A549 (cell line): ENCODE data around the gene MYO1E. TPM values are rescaled to one million over a fixed set of nuclear protein-coding genes. Genes with fewer than 3 reads are reported as not detected.

Experiments used
- ATAC-seq, 2 experiments: fragments of 200-7000 bp in 1 of 2; fragments of >200 bp in 1 of 2; cut with Nextera tagmentation in 1 of 2; cut with Tn5 transposase in 1 of 2; 3 replicates each; pipeline versions ENCODE4 v1.8.0 to v1.9.1; 2018 to 2020; ENCODE audit warnings: mild to moderate bottlenecking in 1 of 2, moderate library complexity in 1 of 2
- CTCF ChIA-PET: fragments of 300-600 bp; sonication (Branson Sonifier 250); formaldehyde crosslinking; extraction: SDS; loops from one replicate; lab custom pipeline; 2021; ENCODE audit warnings: antibody characterized with exemption, inconsistent platforms; lab: Yijun Ruan, JAX
- POLR2A ChIA-PET: fragments of 350-600 bp; formaldehyde crosslinking; extraction: SDS; loops from one replicate; lab custom pipeline; 2021; ENCODE audit warnings: antibody characterized with exemption, inconsistent platforms; lab: Yijun Ruan, JAX
- DNase-seq, 2 experiments: peaks; one replicate each; pipeline versions ENCODE4 v3.0.0 to v3.0.0-alpha.2; 2011 to 2016; ENCODE audit warnings: low read depth in 1 of 2, low spot score in 1 of 2
- FAIRE-seq: peaks from 2 replicates; lab custom pipeline; 2011; peaks lifted over from hg19 to GRCh38; lab: Jason Lieb, UNC
- H3K27ac ChIP-seq, 2 experiments: fragments of >200 bp; sonication (Bioruptor Twin); formaldehyde crosslinking; 3 replicates each; pipeline ENCODE4 v1.5.1; 2016 to 2017
- H3K4me1 ChIP-seq: fragments of >200 bp; sonication (Bioruptor Twin); formaldehyde crosslinking; 3 replicates; pipeline ENCODE4 v1.6.1; 2016
- H3K4me2 ChIP-seq: fragments of >200 bp; sonication (Bioruptor Twin); formaldehyde crosslinking; 3 replicates; pipeline ENCODE4 v1.6.1; 2016
- H3K4me3 ChIP-seq: fragments of >200 bp; sonication (Bioruptor Twin); formaldehyde crosslinking; 3 replicates; pipeline ENCODE4 v1.5.1; 2016
- H3K9me3 ChIP-seq: fragments of >200 bp; sonication (Bioruptor Twin); formaldehyde crosslinking; 3 replicates; pipeline ENCODE4 v1.6.1; 2016
- BHLHE40 ChIP-seq: IDR thresholded peaks from 2 replicates; pipeline ENCODE4 v1.6.1; 2012; ENCODE audit warnings: low read depth, low read length, inconsistent platforms
- EHF ChIP-seq: fragments of 250-450 bp; sonication (Bioruptor Pico); IDR thresholded peaks from 2 replicates; pipeline ENCODE4 v1.5.0; 2020; ENCODE audit warnings: mild to moderate bottlenecking
- HDAC2 ChIP-seq: fragments of 200-600 bp; sonication (generic); IDR thresholded peaks from 2 replicates; pipeline ENCODE4 v1.6.1; 2016
- HOXB13 ChIP-seq: fragments of 250-450 bp; sonication (Bioruptor Pico); IDR thresholded peaks from 2 replicates; pipeline ENCODE4 v1.5.0; 2020; ENCODE audit warnings: low read depth, mild to moderate bottlenecking, moderate library complexity
- JUN ChIP-seq, 2 experiments: fragments of >200 bp; sonication (Bioruptor Twin); formaldehyde crosslinking; IDR thresholded peaks; 2 replicates in 1 of 2; 3 replicates in 1 of 2; pipeline ENCODE4 v1.6.1; 2016 to 2017
- POLR2A ChIP-seq: IDR thresholded peaks from 2 replicates; pipeline ENCODE4 v1.6.1; 2012; ENCODE audit warnings: mild to moderate bottlenecking, low read length
- RCOR1 ChIP-seq: fragments of 150-350 bp; IDR thresholded peaks from 2 replicates; pipeline ENCODE4 v1.6.1; 2014; ENCODE audit warnings: antibody characterized with exemption, low read length, low read depth
- REST ChIP-seq: fragments of 200-600 bp; sonication (generic); IDR thresholded peaks from 2 replicates; pipeline ENCODE4 v1.6.1; 2016; ENCODE audit warnings: antibody characterized with exemption, mild to moderate bottlenecking, moderate library complexity
- SMC3 ChIP-seq: fragments of >200 bp; sonication (Bioruptor Twin); formaldehyde crosslinking; IDR thresholded peaks from 3 replicates; pipeline ENCODE4 v1.6.1; 2018; ENCODE audit warnings: inconsistent platforms
- TP53 ChIP-seq: fragments of 250-450 bp; sonication (Bioruptor Pico); IDR thresholded peaks from 2 replicates; pipeline ENCODE4 v1.5.0; 2021; ENCODE audit warnings: mild to moderate bottlenecking, moderate library complexity
- USF2 ChIP-seq: fragments of 450-650 bp; IDR thresholded peaks from 2 replicates; pipeline ENCODE4 v1.6.1; 2014; ENCODE audit warnings: antibody characterized with exemption
- ZFP36 ChIP-seq: fragments of 450-650 bp; IDR thresholded peaks from 2 replicates; pipeline ENCODE4 v1.6.1; 2014; ENCODE audit warnings: borderline replicate concordance; ENCODE audit not compliant: partially characterized antibody
- ZSCAN20 ChIP-seq: fragments of 250-450 bp; sonication (Bioruptor Pico); IDR thresholded peaks from 2 replicates; pipeline ENCODE4 v1.8.0; 2022; ENCODE audit warnings: mild to moderate bottlenecking, moderate library complexity
- WGBS: methylation state at CpG from one replicate; pipeline ENCODE4 v1.1.6; 2017; ENCODE audit errors: missing lambda C conversion rate; 5-methylcytosine and 5-hydroxymethylcytosine counted together
- polyA plus RNA-seq, 4 experiments: library from polyadenylated mRNA; depleted of rRNA in 3 of 4; stranded (reverse); fragments of >200 nt; fragmentation: RNase III in 1 of 4; extraction: RNeasy Plus Mini Kit Qiagen cat#74134 plus additional on column Dnase treatment in 1 of 4; gene quantifications; 2 replicates in 3 of 4; 3 replicates in 1 of 4; pipeline ENCODE4 v1.2.3, GENCODE V29; 2011 to 2017
- TF ChIP-seq, protein P1 (sequence below): fragments of 250-450 bp; sonication (Bioruptor Pico); IDR thresholded peaks from 2 replicates; pipeline ENCODE4 v1.5.0; 2020; ENCODE audit warnings: low read depth, mild to moderate bottlenecking, moderate library complexity
- TF ChIP-seq, protein P2 (sequence below): fragments of 250-450 bp; sonication (Bioruptor Pico); IDR thresholded peaks from 2 replicates; pipeline ENCODE4 v1.5.0; 2021; ENCODE audit warnings: mild to moderate bottlenecking, moderate library complexity, borderline replicate concordance
- TF ChIP-seq, protein P3 (sequence below): fragments of 150-350 bp; IDR thresholded peaks from 2 replicates; pipeline ENCODE4 v1.6.1; 2014; ENCODE audit warnings: low read depth, mild to moderate bottlenecking, low read length

The MYO1E gene
- polyA plus RNA-seq, 2 of the 4 experiments (the other 2 are of a cell fraction), result 202 to 497 TPM

DNA sequence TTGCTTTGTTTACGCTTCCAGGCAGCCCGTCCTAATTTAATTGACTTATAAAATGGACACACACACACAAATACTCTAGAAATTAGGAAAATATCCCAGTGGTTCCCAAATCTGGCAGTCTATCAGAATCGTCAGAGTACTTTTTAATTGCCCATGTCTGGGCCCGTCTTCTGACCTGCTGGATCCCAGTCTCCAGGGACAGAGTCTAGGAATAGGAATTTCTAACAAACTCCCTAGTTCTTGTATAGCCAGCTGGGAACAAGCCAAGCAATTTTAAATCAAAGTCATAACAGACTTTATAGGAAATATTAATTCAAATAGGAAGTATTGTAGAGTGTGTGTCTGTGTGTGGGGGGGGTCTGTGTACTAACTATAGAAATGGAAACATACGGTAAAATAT, 132.6 kb downstream of the MYO1E start (continued):
- TF ChIP-seq, protein P1, sequence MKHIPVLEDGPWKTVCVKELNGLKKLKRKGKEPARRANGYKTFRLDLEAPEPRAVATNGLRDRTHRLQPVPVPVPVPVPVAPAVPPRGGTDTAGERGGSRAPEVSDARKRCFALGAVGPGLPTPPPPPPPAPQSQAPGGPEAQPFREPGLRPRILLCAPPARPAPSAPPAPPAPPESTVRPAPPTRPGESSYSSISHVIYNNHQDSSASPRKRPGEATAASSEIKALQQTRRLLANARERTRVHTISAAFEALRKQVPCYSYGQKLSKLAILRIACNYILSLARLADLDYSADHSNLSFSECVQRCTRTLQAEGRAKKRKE (CRISPR knock-in tag), result no peak
- TF ChIP-seq USF2, result no peak
- TF ChIP-seq, all 56 proteins: peak for 0

DNA sequence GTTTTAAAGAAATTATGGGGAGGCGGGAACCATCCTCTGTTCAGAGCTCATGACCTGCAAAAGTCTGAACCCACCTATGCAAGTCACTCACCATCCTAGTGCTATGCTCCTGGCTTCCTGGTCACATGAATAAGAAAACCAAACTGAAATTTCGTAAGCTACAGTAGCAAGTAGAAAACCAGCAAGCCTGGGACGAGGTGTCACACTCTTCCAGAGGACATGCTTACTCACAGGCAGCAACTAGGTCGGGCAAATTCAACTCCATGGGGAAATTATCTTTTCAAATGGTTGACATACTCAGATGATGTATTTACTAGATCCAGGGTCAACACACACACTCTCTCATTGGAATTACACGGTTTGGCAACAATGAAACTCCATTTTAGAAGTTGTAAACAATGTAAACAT, 134.7 kb downstream of the MYO1E start:
- no peak for TF ChIP-seq HOXB13 (CRISPR knock-in tag)
- no peak for TF ChIP-seq RCOR1
- TF ChIP-seq TP53 (CRISPR knock-in tag), result no peak
- TF ChIP-seq BHLHE40, result no peak
- no peak for TF ChIP-seq ZFP36
- no peak for TF ChIP-seq HDAC2
- TF ChIP-seq, protein P2, sequence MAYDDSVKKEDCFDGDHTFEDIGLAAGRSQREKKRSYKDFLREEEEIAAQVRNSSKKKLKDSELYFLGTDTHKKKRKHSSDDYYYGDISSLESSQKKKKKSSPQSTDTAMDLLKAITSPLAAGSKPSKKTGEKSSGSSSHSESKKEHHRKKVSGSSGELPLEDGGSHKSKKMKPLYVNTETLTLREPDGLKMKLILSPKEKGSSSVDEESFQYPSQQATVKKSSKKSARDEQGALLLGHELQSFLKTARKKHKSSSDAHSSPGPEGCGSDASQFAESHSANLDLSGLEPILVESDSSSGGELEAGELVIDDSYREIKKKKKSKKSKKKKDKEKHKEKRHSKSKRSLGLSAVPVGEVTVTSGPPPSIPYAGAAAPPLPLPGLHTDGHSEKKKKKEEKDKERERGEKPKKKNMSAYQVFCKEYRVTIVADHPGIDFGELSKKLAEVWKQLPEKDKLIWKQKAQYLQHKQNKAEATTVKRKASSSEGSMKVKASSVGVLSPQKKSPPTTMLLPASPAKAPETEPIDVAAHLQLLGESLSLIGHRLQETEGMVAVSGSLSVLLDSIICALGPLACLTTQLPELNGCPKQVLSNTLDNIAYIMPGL (CRISPR knock-in tag), result no peak
- no peak for TF ChIP-seq ZSCAN20 (CRISPR knock-in tag)
- no peak for TF ChIP-seq REST
- no peak for TF ChIP-seq POLR2A
- TF ChIP-seq, protein P3, sequence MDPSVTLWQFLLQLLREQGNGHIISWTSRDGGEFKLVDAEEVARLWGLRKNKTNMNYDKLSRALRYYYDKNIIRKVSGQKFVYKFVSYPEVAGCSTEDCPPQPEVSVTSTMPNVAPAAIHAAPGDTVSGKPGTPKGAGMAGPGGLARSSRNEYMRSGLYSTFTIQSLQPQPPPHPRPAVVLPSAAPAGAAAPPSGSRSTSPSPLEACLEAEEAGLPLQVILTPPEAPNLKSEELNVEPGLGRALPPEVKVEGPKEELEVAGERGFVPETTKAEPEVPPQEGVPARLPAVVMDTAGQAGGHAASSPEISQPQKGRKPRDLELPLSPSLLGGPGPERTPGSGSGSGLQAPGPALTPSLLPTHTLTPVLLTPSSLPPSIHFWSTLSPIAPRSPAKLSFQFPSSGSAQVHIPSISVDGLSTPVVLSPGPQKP, result no peak
- no peak for TF ChIP-seq JUN (IDR thresholded peaks at IDR 0.05)
- TF ChIP-seq SMC3, result no peak
- TF ChIP-seq EHF (CRISPR knock-in tag), result no peak
- Histone ChIP-seq H3K4me1 (peaks cover 53% of the 10 kb centered on the region), H3K4me2 (peak overlapping the region; percentile 30; the same call in 2 of the 3 replicates), H3K9me3 (no peaks in the 10 kb centered on the region), H3K4me3 (no peak overlapping the region), H3K27ac (peak overlapping the region; percentile 1 to 46; a peak in 4 of 6 replicates)
- ChIA-PET POLR2A (interaction anchor here (0.8 kb wide), 1 partner anchor 9 kb away, joined by 5 read pairs; no protein-coding TSS in a partner anchor), CTCF (interaction anchor here (0.7 to 4.1 kb wide), 2 partner anchors 10 to 63 kb away, joined by 3 to 20 read pairs; no protein-coding TSS in a partner anchor)
- peak in 1 of 2 experiments; percentile 58 for DNase-seq
- ATAC-seq, result peak; percentile 52 to 57; a peak in 4 of 6 replicates
- 61% methylated on average over 5 of the region's 5 CpGs for WGBS
- FAIRE-seq, result peak; percentile 78
